Stimulated activated CD4-positive, alpha-beta T cell treated with anti-CD3 and anti-CD28 coated beads, Interleukin-2, amount 100 ng/mL, for 24 hours (primary cell): Measurements from ENCODE around the gene SKOR1.

Experiments used
- DNase-seq, 2 donors: peaks; one replicate each; pipeline ENCODE4 v3.0.0-alpha.2; 2020

The SKOR1 gene

GRCh38 chr15:67833710-67834511, 8.6 kb downstream of the SKOR1 start:
- DNase-seq: peak in 1 of 2 donors; percentile 48

GRCh38 chr15:67834581-67835296, 9.4 kb downstream of the SKOR1 start:
- peak in 1 of 2 donors; percentile 13 for DNase-seq

GRCh38 chr15:67835297-67836133, 10.2 kb downstream of the SKOR1 start:
- peak in 1 of 2 donors; percentile 24 for DNase-seq

GRCh38 chr15:67836134-67836455, 10.8 kb downstream of the SKOR1 start:
- DNase-seq: peak in 1 of 2 donors; percentile 20

GRCh38 chr15:67836477-67836876, 11.2 kb downstream of the SKOR1 start:
- DNase-seq: peak; percentile 61 to 62

- DNase-seq: no peak
Observed at GRCh38 chr15:67836955-67837354, 11.6 kb downstream of the SKOR1 start.

GRCh38 chr15:67838789-67839332, 13.6 kb downstream of the SKOR1 start:
- DNase-seq: peak in 1 of 2 donors; percentile 23

GRCh38 chr15:67839499-67839928, 14.2 kb downstream of the SKOR1 start:
- peak; percentile 18 to 51 for DNase-seq

GRCh38 chr15:67839929-67840748, 14.8 kb downstream of the SKOR1 start, which contains the start of gene RNU6-1:
RNU6-1 (minus strand) TSS chr15:67840045.
- peak; percentile 95 for DNase-seq

- peak in 1 of 2 donors; percentile 32 for DNase-seq
Observed at GRCh38 chr15:67840749-67841512, 15.6 kb downstream of the SKOR1 start.

- no peak for DNase-seq
Observed at GRCh38 chr15:67841513-67841762, 16.1 kb downstream of the SKOR1 start.

- no peak for DNase-seq
Observed at GRCh38 chr15:67843092-67843501, 17.8 kb downstream of the SKOR1 start.

- DNase-seq: no peak
Observed at GRCh38 chr15:67843571-67844387, 18.5 kb downstream of the SKOR1 start.

GRCh38 chr15:67845974-67846373, 20.7 kb downstream of the SKOR1 start:
- no peak for DNase-seq

GRCh38 chr15:67849538-67849937, 24.2 kb downstream of the SKOR1 start:
- no peak for DNase-seq

GRCh38 chr15:67850336-67850735, 25.0 kb downstream of the SKOR1 start:
- no peak for DNase-seq

- no peak for DNase-seq
Observed at GRCh38 chr15:67850994-67851571, 25.8 kb downstream of the SKOR1 start.

GRCh38 chr15:67852418-67852817, 27.1 kb downstream of the SKOR1 start:
- DNase-seq: peak in 1 of 2 donors; percentile 10

- DNase-seq: peak in 1 of 2 donors; percentile 2
Observed at GRCh38 chr15:67853454-67853853, 28.1 kb downstream of the SKOR1 start.

GRCh38 chr15:67854358-67854757, 29.0 kb downstream of the SKOR1 start:
- DNase-seq: peak in 1 of 2 donors; percentile 14
